Measurements from ENCODE around the gene HHIP. TPM values are rescaled to one million over a fixed set of nuclear protein-coding genes. Genes with fewer than 3 reads are reported as not detected.

HHIP gene
- total RNA-seq, 4 donors from 2014 or later: 0.60 to 5.3 (median 2.6) TPM

DNA sequence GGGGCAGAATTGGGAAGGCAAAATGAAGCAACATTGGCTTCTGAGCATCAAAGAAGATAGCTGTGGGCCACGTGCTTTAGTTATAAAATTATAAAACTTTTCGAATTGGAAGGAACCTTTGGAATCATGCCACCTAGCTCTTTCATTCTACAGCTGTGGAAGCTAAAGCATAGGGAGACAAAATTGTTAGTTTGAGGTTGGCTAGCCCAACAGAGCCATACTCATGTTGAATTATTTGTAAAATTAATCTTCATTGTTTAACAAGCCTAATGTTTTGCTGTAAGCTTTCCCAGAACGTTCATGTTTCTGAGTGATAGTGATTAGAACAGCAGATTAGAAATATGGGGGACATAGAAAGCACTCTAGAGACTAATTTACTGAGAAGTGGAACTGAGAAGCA, 35.9 kb downstream of the HHIP start:
- 53% methylated on average over 3 of the region's 3 CpGs for WGBS, 2 donors
- no peak for TF ChIP-seq EP300 (IDR thresholded peaks at IDR 0.05)
- TF ChIP-seq POLR2A (IDR thresholded peaks at IDR 0.05): no peak
- TF ChIP-seq, protein P1, sequence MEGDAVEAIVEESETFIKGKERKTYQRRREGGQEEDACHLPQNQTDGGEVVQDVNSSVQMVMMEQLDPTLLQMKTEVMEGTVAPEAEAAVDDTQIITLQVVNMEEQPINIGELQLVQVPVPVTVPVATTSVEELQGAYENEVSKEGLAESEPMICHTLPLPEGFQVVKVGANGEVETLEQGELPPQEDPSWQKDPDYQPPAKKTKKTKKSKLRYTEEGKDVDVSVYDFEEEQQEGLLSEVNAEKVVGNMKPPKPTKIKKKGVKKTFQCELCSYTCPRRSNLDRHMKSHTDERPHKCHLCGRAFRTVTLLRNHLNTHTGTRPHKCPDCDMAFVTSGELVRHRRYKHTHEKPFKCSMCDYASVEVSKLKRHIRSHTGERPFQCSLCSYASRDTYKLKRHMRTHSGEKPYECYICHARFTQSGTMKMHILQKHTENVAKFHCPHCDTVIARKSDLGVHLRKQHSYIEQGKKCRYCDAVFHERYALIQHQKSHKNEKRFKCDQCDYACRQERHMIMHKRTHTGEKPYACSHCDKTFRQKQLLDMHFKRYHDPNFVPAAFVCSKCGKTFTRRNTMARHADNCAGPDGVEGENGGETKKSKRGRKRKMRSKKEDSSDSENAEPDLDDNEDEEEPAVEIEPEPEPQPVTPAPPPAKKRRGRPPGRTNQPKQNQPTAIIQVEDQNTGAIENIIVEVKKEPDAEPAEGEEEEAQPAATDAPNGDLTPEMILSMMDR (IDR thresholded peaks at IDR 0.05): no peak

DNA sequence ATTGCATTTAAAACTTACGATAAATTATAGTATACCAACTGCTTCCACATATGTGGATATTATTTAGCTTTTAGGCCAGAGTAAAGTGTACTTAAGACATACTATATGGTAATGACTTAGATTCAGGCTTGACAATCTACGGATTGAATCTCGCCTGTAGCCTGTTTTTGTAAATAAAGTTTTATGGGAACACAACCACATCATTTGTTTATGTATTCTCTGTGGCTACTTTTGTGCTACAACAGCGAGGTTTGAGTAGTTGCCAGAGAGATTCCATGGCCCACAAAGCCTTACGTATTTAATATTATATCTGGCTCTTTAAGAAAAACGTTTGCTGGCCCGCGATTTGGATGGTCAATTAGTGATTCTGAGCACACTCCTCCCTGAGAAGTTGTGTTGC, 37.6 kb downstream of the HHIP start:
- no peak for TF ChIP-seq EP300 (IDR thresholded peaks at IDR 0.05)
- TF ChIP-seq, protein P1 (IDR thresholded peaks at IDR 0.05): no peak
- TF ChIP-seq POLR2A (IDR thresholded peaks at IDR 0.05): no peak
- DNase-seq (ENCODE audit: low spot score in 2 of 2): no peak
- WGBS, 2 donors: 93 to 94% methylated on average over 8 of the region's 8 CpGs
- Histone ChIP-seq H3K27ac (no peak overlapping the region), H3K36me3 (no peaks in the 10 kb centered on the region), H3K27me3 (no peaks in the 10 kb centered on the region), H3K9me3 (no peaks in the 10 kb centered on the region), H3K4me3 (no peak overlapping the region), H3K4me1 (no peaks in the 10 kb centered on the region)

More for the DNA sequence above, 35.9 kb downstream of the HHIP start:
- no peak overlapping the region for H3K4me3 ChIP-seq
- no peak overlapping the region for H3K27ac ChIP-seq
- no peaks in the 10 kb centered on the region for H3K4me1 ChIP-seq
- no peaks in the 10 kb centered on the region for H3K27me3 ChIP-seq
- H3K9me3 ChIP-seq: no peaks in the 10 kb centered on the region
- no peak for DNase-seq (ENCODE audit: low spot score in 2 of 2)
- H3K36me3 ChIP-seq: no peaks in the 10 kb centered on the region

DNA sequence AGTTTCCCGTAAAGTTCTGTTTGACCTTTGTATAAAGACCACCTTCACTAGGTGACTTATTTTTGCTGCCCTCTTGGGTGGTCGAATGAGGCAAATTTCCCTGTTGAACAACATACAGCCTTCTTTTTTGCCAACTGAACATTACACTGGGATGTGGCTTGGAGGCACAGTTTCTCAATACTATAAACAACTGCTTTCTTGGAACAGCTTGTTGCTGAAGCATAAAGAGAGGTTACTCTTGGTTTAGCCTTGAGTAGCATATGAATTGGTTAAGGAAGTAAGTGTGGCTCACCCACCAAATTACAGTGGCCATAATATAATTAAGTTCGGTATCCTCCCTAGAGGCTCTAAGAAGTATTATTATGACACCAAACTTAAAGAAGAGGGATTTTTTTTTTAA, 40.0 kb downstream of the HHIP start:
- no peaks in the 10 kb centered on the region for H3K9me3 ChIP-seq
- 58 to 60% methylated on average over 3 of the region's 3 CpGs for WGBS, 2 donors
- TF ChIP-seq EP300 (IDR thresholded peaks at IDR 0.05) (no peak), POLR2A (IDR thresholded peaks at IDR 0.05) (no peak)
- TF ChIP-seq, protein P1 (IDR thresholded peaks at IDR 0.05): no peak
- H3K4me3 ChIP-seq: no peak overlapping the region
- no peaks in the 10 kb centered on the region for H3K36me3 ChIP-seq
- H3K27me3 ChIP-seq: no peaks in the 10 kb centered on the region
- H3K27ac ChIP-seq: no peak overlapping the region
- no peak for DNase-seq (ENCODE audit: low spot score in 2 of 2)
- H3K4me1 ChIP-seq: no peaks in the 10 kb centered on the region

DNA sequence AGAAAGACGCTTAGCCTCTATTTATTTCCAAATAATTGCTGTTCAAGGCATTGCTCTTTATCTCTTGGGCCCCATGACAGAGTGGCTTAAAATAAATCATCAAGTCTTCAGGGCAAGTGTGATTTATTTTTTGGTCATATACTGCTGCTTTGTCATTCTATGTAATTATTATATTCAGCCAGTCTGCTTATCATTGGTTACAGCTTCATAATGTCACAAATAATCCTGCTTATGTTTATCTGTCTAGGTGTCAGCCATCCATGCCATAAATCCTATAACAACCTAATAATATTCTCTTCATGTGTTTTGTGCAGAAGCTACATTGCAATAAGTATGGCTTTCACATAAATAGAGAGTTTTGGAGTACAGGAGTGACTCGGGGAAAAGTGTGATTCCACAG, 41.0 kb downstream of the HHIP start:
- H3K27ac ChIP-seq: no peak overlapping the region
- no peaks in the 10 kb centered on the region for H3K4me1 ChIP-seq
- no peaks in the 10 kb centered on the region for H3K36me3 ChIP-seq
- H3K9me3 ChIP-seq: no peaks in the 10 kb centered on the region
- DNase-seq (ENCODE audit: low spot score in 2 of 2): no peak
- 75 to 83% methylated on average over 2 of the region's 2 CpGs for WGBS, 2 donors
- no peaks in the 10 kb centered on the region for H3K27me3 ChIP-seq
- TF ChIP-seq EP300 (IDR thresholded peaks at IDR 0.05): no peak
- TF ChIP-seq POLR2A (IDR thresholded peaks at IDR 0.05): no peak
- TF ChIP-seq, protein P1 (IDR thresholded peaks at IDR 0.05): no peak
- H3K4me3 ChIP-seq: no peak overlapping the region

DNA sequence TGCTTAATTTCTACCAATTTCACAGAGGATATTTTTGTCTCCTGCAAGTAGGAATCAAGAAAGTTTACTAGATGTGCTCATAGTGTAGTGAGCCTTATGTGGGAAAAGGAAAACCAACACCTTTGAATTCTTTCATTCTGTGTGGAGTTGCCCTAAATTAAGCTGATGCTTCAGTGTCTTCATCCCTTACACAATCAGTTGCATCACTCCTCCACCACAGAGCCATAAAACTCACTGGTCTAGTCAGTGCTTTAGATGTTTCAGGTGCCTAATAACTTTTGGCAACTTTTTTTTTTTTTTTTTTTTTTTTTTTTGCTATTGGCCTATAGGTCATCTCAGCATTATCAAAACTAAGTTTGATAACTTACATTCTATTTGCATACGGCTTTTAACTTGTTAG, 41.5 kb downstream of the HHIP start:
- no peaks in the 10 kb centered on the region for H3K27me3 ChIP-seq
- no peak overlapping the region for H3K4me3 ChIP-seq
- 93 to 100% methylated on average over 1 of the region's 1 CpG for WGBS, 2 donors
- no peak for TF ChIP-seq EP300 (IDR thresholded peaks at IDR 0.05)
- TF ChIP-seq POLR2A (IDR thresholded peaks at IDR 0.05): no peak
- H3K27ac ChIP-seq: no peak overlapping the region
- no peaks in the 10 kb centered on the region for H3K4me1 ChIP-seq
- DNase-seq (ENCODE audit: low spot score in 2 of 2): no peak
- no peaks in the 10 kb centered on the region for H3K9me3 ChIP-seq
- no peaks in the 10 kb centered on the region for H3K36me3 ChIP-seq

DNA sequence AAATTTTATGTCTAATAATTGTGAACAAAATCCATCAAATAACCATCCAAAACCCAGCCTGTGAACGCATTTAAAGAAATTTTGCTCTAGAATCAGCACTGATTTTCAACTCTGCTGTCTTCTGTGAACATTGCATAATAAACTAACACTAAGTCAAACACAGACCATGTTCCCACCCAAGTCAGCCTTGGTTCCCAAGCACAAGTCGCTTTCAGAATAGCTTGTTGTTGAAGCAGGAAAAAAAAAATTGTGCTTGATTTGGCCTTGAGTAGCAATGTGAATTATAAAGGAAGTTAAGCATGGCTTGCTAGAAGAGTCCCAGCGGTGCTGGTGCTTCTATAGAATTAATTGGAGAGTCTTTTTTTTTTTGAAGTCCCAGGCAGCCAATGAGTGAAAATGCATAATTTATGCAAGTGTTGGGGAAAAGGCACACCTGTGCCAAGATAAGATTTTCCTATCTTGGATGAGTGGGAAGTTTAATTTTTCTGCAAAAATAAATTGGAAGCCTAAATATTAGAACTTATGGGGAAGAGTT, 42.1 kb downstream of the HHIP start:
- H3K27ac ChIP-seq: no peak overlapping the region
- H3K9me3 ChIP-seq: no peaks in the 10 kb centered on the region
- TF ChIP-seq, protein P1 (IDR thresholded peaks at IDR 0.05): no peak
- TF ChIP-seq POLR2A (IDR thresholded peaks at IDR 0.05) (no peak), EP300 (IDR thresholded peaks at IDR 0.05) (no peak)
- H3K36me3 ChIP-seq: no peaks in the 10 kb centered on the region
- no peaks in the 10 kb centered on the region for H3K27me3 ChIP-seq
- H3K4me1 ChIP-seq: no peaks in the 10 kb centered on the region
- no peak for DNase-seq (ENCODE audit: low spot score in 2 of 2)
- H3K4me3 ChIP-seq: no peak overlapping the region
- 82 to 88% methylated on average over 3 of the region's 3 CpGs for WGBS, 2 donors
